ENCODE measurements around the gene PDP2.

The PDP2 gene

GRCh38 chr16:66937725-66938337 is 57.5 kb downstream of the PDP2 start:
- Histone ChIP-seq H3K27me3 (ENCODE audit: control insufficient read depth in 3 of 3, insufficient read depth in 3 of 3, low read depth in 1 of 3, low read length in 3 of 3) (no peaks in the 10 kb centered on the region), H2BK12ac (ENCODE audit: low read length) (no peak overlapping the region), H3K18ac (ENCODE audit: low read length) (no peak overlapping the region), H3K4me3 (ENCODE audit: low read length in 2 of 2) (no peak overlapping the region), H3K23ac (ENCODE audit: low read depth, low read length, poor library complexity) (no peak overlapping the region), H3K9ac (ENCODE audit: low read depth, low read length, poor library complexity) (no peak overlapping the region), H2BK5ac (ENCODE audit: low read length) (no peak overlapping the region), H2AK5ac (ENCODE audit: low read depth, low read length) (no peak overlapping the region), H4K8ac (ENCODE audit: low read depth, low read length) (no peak overlapping the region), H4K91ac (ENCODE audit: low read depth, low read length, poor library complexity) (no peak overlapping the region), H2AFZ (ENCODE audit: low read length) (no peak overlapping the region), H2BK15ac (ENCODE audit: low read length) (no peak overlapping the region), H3K4ac (ENCODE audit: low read length) (no peak overlapping the region), H3K36me3 (replicated peaks in 1 of 2; ENCODE audit: control insufficient read depth in 2 of 2, insufficient read depth in 2 of 2, low read length in 2 of 2) (peaks cover 26 to 69% of the 10 kb centered on the region in 2 donors), H2BK120ac (ENCODE audit: low read depth, low read length) (no peak overlapping the region), H3K4me1 (ENCODE audit: control insufficient read depth in 2 of 2, insufficient read depth in 1 of 2, low read depth in 1 of 2, low read length in 2 of 2) (peaks cover 9% of the 10 kb centered on the region in 2 donors), H3K79me1 (ENCODE audit: low read depth, low read length) (peaks cover 17% of the 10 kb centered on the region), H3K9me3 (replicated peaks in 1 of 2; ENCODE audit: control insufficient read depth in 2 of 2, insufficient read depth in 1 of 2, low read depth in 1 of 2, low read length in 2 of 2) (peaks cover 0 to 2% of the 10 kb centered on the region in 2 donors), H3K4me2 (ENCODE audit: insufficient read depth, low read length, poor library complexity, severe bottlenecking) (no peak overlapping the region), H3K27ac (replicated peaks; ENCODE audit: low read length) (no peak overlapping the region), H3K14ac (ENCODE audit: low read length) (no peak overlapping the region)
- WGBS, 2 donors (ENCODE audit: extremely low coverage in 2 of 2, insufficient read length in 2 of 2, insufficient replicate concordance in 1 of 2): no CpG with 5 or more reads among the region's 10 CpGs
- no peak for DNase-seq (ENCODE audit: low spot score)

DNA sequence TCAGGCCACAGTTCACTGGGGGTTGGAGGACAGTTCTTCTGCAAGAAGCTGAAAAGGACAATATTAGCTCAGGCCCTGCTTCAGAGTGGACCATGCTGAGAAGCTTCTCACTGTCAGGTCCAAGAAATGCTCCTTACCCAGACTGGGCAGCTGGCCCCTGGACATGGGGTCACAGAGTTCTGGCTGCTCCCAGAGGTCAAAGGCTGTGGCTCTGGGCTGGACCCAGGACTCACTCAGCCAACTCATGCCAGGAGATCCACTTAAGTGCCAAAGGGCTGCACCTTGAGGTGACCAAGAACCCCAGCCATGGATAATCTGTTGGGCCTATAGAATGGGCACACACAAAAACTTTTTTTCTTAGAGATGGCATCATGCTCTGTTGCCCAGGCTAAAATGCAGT is 59.1 kb downstream of the PDP2 start:
- Histone ChIP-seq H2AK5ac (ENCODE audit: low read depth, low read length) (no peak overlapping the region), H3K4me2 (ENCODE audit: insufficient read depth, low read length, poor library complexity, severe bottlenecking) (no peak overlapping the region), H3K27me3 (ENCODE audit: control insufficient read depth in 3 of 3, insufficient read depth in 3 of 3, low read depth in 1 of 3, low read length in 3 of 3) (no peaks in the 10 kb centered on the region), H4K91ac (ENCODE audit: low read depth, low read length, poor library complexity) (no peak overlapping the region), H3K36me3 (replicated peaks in 1 of 2; ENCODE audit: control insufficient read depth in 2 of 2, insufficient read depth in 2 of 2, low read length in 2 of 2) (peaks cover 28 to 83% of the 10 kb centered on the region in 2 donors), H3K9ac (ENCODE audit: low read depth, low read length, poor library complexity) (no peak overlapping the region), H2BK12ac (ENCODE audit: low read length) (no peak overlapping the region), H3K4me3 (ENCODE audit: low read length in 2 of 2) (peak overlapping the region in 1 of 2 donors; percentile 28), H3K79me1 (ENCODE audit: low read depth, low read length) (peaks cover 8% of the 10 kb centered on the region), H2BK15ac (ENCODE audit: low read length) (no peak overlapping the region), H3K4me1 (ENCODE audit: control insufficient read depth in 2 of 2, insufficient read depth in 1 of 2, low read depth in 1 of 2, low read length in 2 of 2) (peaks cover 4 to 5% of the 10 kb centered on the region in 2 donors), H3K14ac (ENCODE audit: low read length) (no peak overlapping the region), H3K9me3 (replicated peaks in 1 of 2; ENCODE audit: control insufficient read depth in 2 of 2, insufficient read depth in 1 of 2, low read depth in 1 of 2, low read length in 2 of 2) (peaks cover 0 to 2% of the 10 kb centered on the region in 2 donors), H4K8ac (ENCODE audit: low read depth, low read length) (no peak overlapping the region), H2BK5ac (ENCODE audit: low read length) (no peak overlapping the region), H2AFZ (ENCODE audit: low read length) (no peak overlapping the region), H3K4ac (ENCODE audit: low read length) (no peak overlapping the region), H3K27ac (replicated peaks; ENCODE audit: low read length) (no peak overlapping the region), H2BK120ac (ENCODE audit: low read depth, low read length) (no peak overlapping the region), H3K18ac (ENCODE audit: low read length) (no peak overlapping the region), H3K23ac (ENCODE audit: low read depth, low read length, poor library complexity) (no peak overlapping the region)
- no peak for DNase-seq (ENCODE audit: low spot score)

- Histone ChIP-seq H3K4ac (ENCODE audit: low read length) (no peak overlapping the region), H2BK5ac (ENCODE audit: low read length) (no peak overlapping the region), H3K23ac (ENCODE audit: low read depth, low read length, poor library complexity) (no peak overlapping the region), H3K27me3 (ENCODE audit: control insufficient read depth in 3 of 3, insufficient read depth in 3 of 3, low read depth in 1 of 3, low read length in 3 of 3) (no peaks in the 10 kb centered on the region), H2BK120ac (ENCODE audit: low read depth, low read length) (no peak overlapping the region), H3K4me3 (ENCODE audit: low read length in 2 of 2) (peak overlapping the region in 1 of 2 donors; percentile 41), H3K9ac (ENCODE audit: low read depth, low read length, poor library complexity) (no peak overlapping the region), H3K14ac (ENCODE audit: low read length) (no peak overlapping the region), H2BK15ac (ENCODE audit: low read length) (no peak overlapping the region), H3K4me2 (ENCODE audit: insufficient read depth, low read length, poor library complexity, severe bottlenecking) (no peak overlapping the region), H3K9me3 (replicated peaks in 1 of 2; ENCODE audit: control insufficient read depth in 2 of 2, insufficient read depth in 1 of 2, low read depth in 1 of 2, low read length in 2 of 2) (peaks cover 0 to 2% of the 10 kb centered on the region in 2 donors), H3K27ac (replicated peaks; ENCODE audit: low read length) (no peak overlapping the region), H2AFZ (ENCODE audit: low read length) (no peak overlapping the region), H3K18ac (ENCODE audit: low read length) (no peak overlapping the region), H4K91ac (ENCODE audit: low read depth, low read length, poor library complexity) (no peak overlapping the region), H3K36me3 (replicated peaks in 1 of 2; ENCODE audit: control insufficient read depth in 2 of 2, insufficient read depth in 2 of 2, low read length in 2 of 2) (peaks cover 28 to 83% of the 10 kb centered on the region in 2 donors), H2AK5ac (ENCODE audit: low read depth, low read length) (peak overlapping the region; percentile 28), H2BK12ac (ENCODE audit: low read length) (no peak overlapping the region), H4K8ac (ENCODE audit: low read depth, low read length) (peak overlapping the region; percentile 72), H3K4me1 (ENCODE audit: control insufficient read depth in 2 of 2, insufficient read depth in 1 of 2, low read depth in 1 of 2, low read length in 2 of 2) (peaks cover 2 to 4% of the 10 kb centered on the region in 2 donors), H3K79me1 (ENCODE audit: low read depth, low read length) (peaks cover 6% of the 10 kb centered on the region)
- DNase-seq (ENCODE audit: low spot score): no peak
- WGBS, 2 donors (ENCODE audit: extremely low coverage in 2 of 2, insufficient read length in 2 of 2, insufficient replicate concordance in 1 of 2): no CpG with 5 or more reads among the region's 16 CpGs
These were observed 59.9 kb downstream of the PDP2 start for GRCh38 chr16:66940236-66940635.

Data from neuronal stem cell (in vitro differentiated cells).